Activated CD4-positive, alpha-beta memory T cell treated with anti-CD3 and anti-CD28 coated beads for 36 hours (primary cell): ENCODE measurements around the gene PPP3R1. TPM values are rescaled to one million over a fixed set of nuclear protein-coding genes. Genes with fewer than 3 reads are reported as not detected.

Experiments used
- CTCF ChIA-PET: fragments of 350-600 bp; sonication (Branson Sonifier 250); formaldehyde crosslinking; loops from one replicate; lab custom pipeline; 2021; ENCODE audit warnings: antibody characterized with exemption, inconsistent platforms; lab: Charles Lee
- POLR2A ChIA-PET: fragments of 350-600 bp; sonication (Branson Sonifier 250); formaldehyde crosslinking; loops from one replicate; lab custom pipeline; 2021; ENCODE audit warnings: antibody characterized with exemption; lab: Charles Lee
- DNase-seq: peaks from one replicate; pipeline ENCODE4 v3.0.0-alpha.2; 2020
- H3K27ac Mint-ChIP-seq: one replicate; pipeline ENCODE4 v1.8.0; 2021; ENCODE audit warnings: mixed read lengths
- H3K27me3 Mint-ChIP-seq: one replicate; pipeline ENCODE4 v1.8.0; 2021; ENCODE audit warnings: mixed read lengths
- H3K36me3 Mint-ChIP-seq: one replicate; pipeline ENCODE4 v1.8.0; 2021; ENCODE audit warnings: mixed read lengths
- H3K4me1 Mint-ChIP-seq: one replicate; pipeline ENCODE4 v1.8.0; 2021; ENCODE audit warnings: low read depth, mixed read lengths
- H3K4me3 Mint-ChIP-seq: one replicate; pipeline ENCODE4 v1.8.0; 2021; ENCODE audit warnings: mild to moderate bottlenecking, mixed read lengths
- H3K9me3 Mint-ChIP-seq: one replicate; pipeline ENCODE4 v1.8.0; 2021; ENCODE audit warnings: mixed read lengths
- intact Hi-C: fragments of 100-400 bp; cut with micrococcal nuclease; formaldehyde crosslinking; loops from one replicate; pipeline ENCODE4 v1.15.1; 2023
- total RNA-seq, 2 experiments: library from RNA; stranded (reverse); gene quantifications; one replicate each; pipeline ENCODE4 v1.2.3, GENCODE V29; 2021

PPP3R1 gene
- total RNA-seq, 2 experiments from 2014 or later: 76.2 to 76.6 TPM

DNA sequence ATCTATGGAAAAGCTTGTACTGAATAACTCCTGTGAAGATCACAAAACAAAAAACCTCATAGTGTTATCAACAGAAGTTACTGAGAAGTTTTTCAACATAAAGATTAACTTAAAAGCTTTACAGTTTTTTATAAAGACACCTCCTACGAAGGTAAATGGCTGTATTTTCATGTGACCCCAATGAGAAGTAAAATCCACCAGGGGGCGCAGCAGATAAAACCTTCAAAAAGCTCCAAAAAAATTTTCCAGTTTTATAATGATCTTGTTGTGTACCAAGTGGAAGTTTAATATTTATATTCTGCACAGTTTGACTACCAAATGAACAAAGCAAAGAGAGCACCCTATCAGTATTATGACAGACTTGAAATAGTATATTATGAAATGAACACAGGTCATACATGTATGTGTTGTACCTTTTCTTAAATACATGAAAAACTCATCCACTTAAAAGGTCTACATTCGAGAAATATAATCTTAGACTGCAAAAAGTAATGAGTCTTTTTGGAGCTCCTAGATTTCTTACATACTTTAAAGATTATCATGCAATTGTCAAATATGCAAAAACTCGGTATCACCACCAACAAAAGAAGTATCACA lies 56.1 kb downstream of the PPP3R1 start:
- peaks cover 53% of the 10 kb centered on the region for H3K4me1 Mint-ChIP-seq
- H3K4me3 Mint-ChIP-seq: no peak overlapping the region
- CTCF ChIA-PET: interaction anchor here (0.5 to 3.5 kb wide), 29 partner anchors 11 to 267 kb away, joined by 3 to 36 read pairs (median 4); partner anchors contain the start of genes PNO1 and PPP3R1
- H3K27me3 Mint-ChIP-seq: no peaks in the 10 kb centered on the region
- DNase-seq: peak; percentile 44
- peaks cover 2% of the 10 kb centered on the region for H3K36me3 Mint-ChIP-seq
- intact Hi-C loops: no loop called here
- no peak overlapping the region for H3K27ac Mint-ChIP-seq
- H3K9me3 Mint-ChIP-seq: no peaks in the 10 kb centered on the region
- POLR2A ChIA-PET: interaction anchor here (0.6 kb wide), 1 partner anchor 62 kb away, joined by 3 read pairs; no protein-coding TSS in a partner anchor

GRCh38 chr2:68195096-68195495 lies 57.2 kb downstream of the PPP3R1 start:
- intact Hi-C loops: no loop called here
- ChIA-PET POLR2A (no interaction called here), CTCF (interaction anchor here (1.2 to 3.5 kb wide), 8 partner anchors 9 to 87 kb away, joined by 4 to 36 read pairs (median 7); partner anchors contain the start of gene PPP3R1)
- H3K36me3 Mint-ChIP-seq: peaks cover 2% of the 10 kb centered on the region
- H3K9me3 Mint-ChIP-seq: no peaks in the 10 kb centered on the region
- no peaks in the 10 kb centered on the region for H3K27me3 Mint-ChIP-seq
- H3K4me1 Mint-ChIP-seq: peaks cover 54% of the 10 kb centered on the region
- no peak overlapping the region for H3K27ac Mint-ChIP-seq
- DNase-seq: no peak
- no peak overlapping the region for H3K4me3 Mint-ChIP-seq

GRCh38 chr2:68193787-68194372 lies 58.5 kb downstream of the PPP3R1 start:
- Mint-ChIP-seq H3K4me1 (peaks cover 60% of the 10 kb centered on the region), H3K27me3 (no peaks in the 10 kb centered on the region), H3K36me3 (peaks cover 2% of the 10 kb centered on the region), H3K27ac (no peak overlapping the region), H3K9me3 (no peaks in the 10 kb centered on the region), H3K4me3 (no peak overlapping the region)
- ChIA-PET CTCF (interaction anchor here (0.8 to 3.0 kb wide), 6 partner anchors 8 to 72 kb away, joined by 3 to 12 read pairs (median 5); no protein-coding TSS in a partner anchor), POLR2A (no interaction called here)
- no peak for DNase-seq
- intact Hi-C loops: no loop called here

DNA sequence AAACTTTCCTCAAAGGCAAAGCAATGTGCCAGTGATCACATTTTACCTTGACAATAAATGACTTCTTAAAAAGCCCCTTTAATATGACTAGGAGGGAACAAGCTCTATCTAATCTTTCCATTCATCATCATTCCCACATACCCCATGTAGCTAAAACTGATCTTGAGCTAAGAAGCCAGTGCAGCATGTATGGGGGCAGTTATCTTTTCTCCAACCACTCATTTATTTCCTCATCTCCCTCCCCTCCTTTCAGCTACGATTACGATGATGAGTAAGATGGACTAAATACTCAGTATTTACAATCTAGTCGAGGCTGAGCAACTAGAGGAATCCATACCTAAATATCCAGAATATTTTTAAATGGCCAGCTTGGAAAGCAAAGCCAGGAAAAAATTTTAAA lies 59.2 kb downstream of the PPP3R1 start:
- no peak overlapping the region for H3K4me3 Mint-ChIP-seq
- intact Hi-C loops: no loop called here
- CTCF ChIA-PET: interaction anchor here (0.8 to 3.0 kb wide), 5 partner anchors 9 to 90 kb away, joined by 3 to 12 read pairs (median 4); no protein-coding TSS in a partner anchor
- H3K4me1 Mint-ChIP-seq: peaks cover 65% of the 10 kb centered on the region
- H3K27ac Mint-ChIP-seq: no peak overlapping the region
- no peaks in the 10 kb centered on the region for H3K36me3 Mint-ChIP-seq
- no peaks in the 10 kb centered on the region for H3K27me3 Mint-ChIP-seq
- DNase-seq: no peak
- POLR2A ChIA-PET: no interaction called here
- no peaks in the 10 kb centered on the region for H3K9me3 Mint-ChIP-seq

DNA sequence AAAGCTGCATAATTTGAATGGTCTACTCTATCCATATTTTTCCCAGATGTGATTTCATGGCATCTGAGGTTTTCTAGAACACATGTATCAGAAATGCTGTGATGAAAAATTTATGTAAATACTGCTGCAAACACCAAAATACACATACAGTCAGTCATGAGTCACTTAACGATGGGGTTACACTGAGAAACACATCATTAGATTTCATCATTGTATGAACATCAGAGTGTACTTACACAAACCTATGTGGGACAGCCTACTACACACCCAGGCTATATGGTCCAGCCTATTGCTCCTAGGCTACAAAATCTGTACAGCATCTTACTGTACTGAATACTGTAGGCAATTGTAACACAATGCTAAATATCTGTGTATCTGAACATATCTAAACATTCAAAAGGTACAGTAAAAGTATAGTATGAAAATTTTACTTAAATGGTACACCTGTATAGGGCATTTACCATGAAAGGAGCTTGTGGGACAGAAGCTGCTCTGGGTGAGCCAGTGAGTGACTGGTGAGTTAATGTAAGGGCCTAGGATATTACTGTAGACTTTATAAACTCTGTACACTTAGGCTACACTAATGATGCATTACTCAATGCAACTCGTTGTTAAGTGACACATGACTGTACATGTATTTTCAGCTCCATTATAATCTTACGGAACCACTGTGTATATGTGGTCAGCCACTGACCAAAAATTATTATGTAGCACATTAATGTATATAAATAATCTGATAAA lies 61.2 kb downstream of the PPP3R1 start:
- H3K27me3 Mint-ChIP-seq: no peaks in the 10 kb centered on the region
- POLR2A ChIA-PET: interaction anchor here (0.6 kb wide), 1 partner anchor 115 kb away, joined by 3 read pairs; no protein-coding TSS in a partner anchor
- intact Hi-C loops: loop anchor here (1.0 to 2.0 kb wide), 2 partner anchors 12 to 34 kb away; partner anchors contain the start of gene PNO1
- H3K27ac Mint-ChIP-seq: peak overlapping the region; percentile 29
- peaks cover 2% of the 10 kb centered on the region for H3K36me3 Mint-ChIP-seq
- H3K9me3 Mint-ChIP-seq: no peaks in the 10 kb centered on the region
- H3K4me1 Mint-ChIP-seq: peaks cover 59% of the 10 kb centered on the region
- CTCF ChIA-PET: no interaction called here
- H3K4me3 Mint-ChIP-seq: no peak overlapping the region
- DNase-seq: no peak

- CTCF ChIA-PET: interaction anchor here (1.7 kb wide), 1 partner anchor 68 kb away, joined by 7 read pairs; no protein-coding TSS in a partner anchor
- Mint-ChIP-seq H3K27ac (peak overlapping the region; percentile 29), H3K27me3 (no peaks in the 10 kb centered on the region), H3K4me3 (no peak overlapping the region), H3K4me1 (peaks cover 52% of the 10 kb centered on the region), H3K36me3 (peaks cover 5% of the 10 kb centered on the region), H3K9me3 (no peaks in the 10 kb centered on the region)
- intact Hi-C loops: loop anchor here (2.0 kb wide), 1 partner anchor 33 kb away; the partner anchor contains the start of gene PNO1
- POLR2A ChIA-PET: no interaction called here
- DNase-seq: no peak
Measured at GRCh38 chr2:68189991-68190784, 62.1 kb downstream of the PPP3R1 start.

DNA sequence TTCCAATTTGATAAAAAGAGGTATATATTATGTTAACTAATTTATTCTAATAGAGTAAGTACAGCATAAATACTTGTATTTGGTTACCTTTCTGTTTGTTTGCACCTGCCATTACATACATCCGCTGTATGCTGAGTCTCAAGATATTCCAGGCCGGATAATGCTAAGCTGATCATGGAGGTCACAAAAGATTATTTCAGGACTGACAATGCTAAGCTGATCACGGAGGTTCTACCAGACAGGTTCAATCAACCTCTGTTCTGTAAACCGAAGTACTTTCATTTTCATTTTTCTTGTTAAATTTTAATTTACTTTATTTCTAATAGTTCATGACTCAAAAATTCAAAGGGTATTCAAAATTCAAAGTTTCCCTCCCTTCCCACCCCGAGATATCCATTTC lies 63.5 kb downstream of the PPP3R1 start:
- ChIA-PET POLR2A (no interaction called here), CTCF (interaction anchor here (0.6 to 1.7 kb wide), 4 partner anchors 13 to 94 kb away, joined by 3 to 7 read pairs (median 5); no protein-coding TSS in a partner anchor)
- H3K4me1 Mint-ChIP-seq: peaks cover 45% of the 10 kb centered on the region
- no peaks in the 10 kb centered on the region for H3K27me3 Mint-ChIP-seq
- H3K27ac Mint-ChIP-seq: no peak overlapping the region
- intact Hi-C loops: no loop called here
- no peak overlapping the region for H3K4me3 Mint-ChIP-seq
- H3K36me3 Mint-ChIP-seq: peaks cover 10% of the 10 kb centered on the region
- no peak for DNase-seq
- no peaks in the 10 kb centered on the region for H3K9me3 Mint-ChIP-seq

DNA sequence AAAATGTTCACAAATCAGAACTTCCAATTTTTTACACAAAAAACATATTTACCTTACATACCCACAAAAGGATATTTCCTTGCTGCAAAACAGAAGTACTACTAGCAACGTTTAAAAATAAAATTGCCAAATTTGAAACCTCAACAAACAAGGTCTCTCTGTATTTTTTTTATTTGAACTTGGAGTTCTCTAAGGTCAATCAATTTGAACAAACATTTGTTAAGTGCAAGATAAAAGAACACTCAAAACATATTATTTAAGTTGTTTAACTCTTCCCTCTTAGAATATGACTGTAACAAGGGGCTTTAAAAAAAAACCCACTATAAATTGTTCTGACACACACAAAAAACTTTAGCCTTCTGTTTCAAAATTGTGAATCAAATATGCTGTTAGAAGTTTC lies 65.0 kb downstream of the PPP3R1 start:
- Mint-ChIP-seq H3K27me3 (no peaks in the 10 kb centered on the region), H3K4me1 (peaks cover 33% of the 10 kb centered on the region), H3K4me3 (no peak overlapping the region), H3K36me3 (peaks cover 18% of the 10 kb centered on the region), H3K27ac (no peak overlapping the region), H3K9me3 (no peaks in the 10 kb centered on the region)
- POLR2A ChIA-PET: no interaction called here
- DNase-seq: no peak
- CTCF ChIA-PET: interaction anchor here (1.8 kb wide), 1 partner anchor 30 kb away, joined by 18 read pairs; the partner anchor contains the start of gene PNO1
- intact Hi-C loops: no loop called here

DNA sequence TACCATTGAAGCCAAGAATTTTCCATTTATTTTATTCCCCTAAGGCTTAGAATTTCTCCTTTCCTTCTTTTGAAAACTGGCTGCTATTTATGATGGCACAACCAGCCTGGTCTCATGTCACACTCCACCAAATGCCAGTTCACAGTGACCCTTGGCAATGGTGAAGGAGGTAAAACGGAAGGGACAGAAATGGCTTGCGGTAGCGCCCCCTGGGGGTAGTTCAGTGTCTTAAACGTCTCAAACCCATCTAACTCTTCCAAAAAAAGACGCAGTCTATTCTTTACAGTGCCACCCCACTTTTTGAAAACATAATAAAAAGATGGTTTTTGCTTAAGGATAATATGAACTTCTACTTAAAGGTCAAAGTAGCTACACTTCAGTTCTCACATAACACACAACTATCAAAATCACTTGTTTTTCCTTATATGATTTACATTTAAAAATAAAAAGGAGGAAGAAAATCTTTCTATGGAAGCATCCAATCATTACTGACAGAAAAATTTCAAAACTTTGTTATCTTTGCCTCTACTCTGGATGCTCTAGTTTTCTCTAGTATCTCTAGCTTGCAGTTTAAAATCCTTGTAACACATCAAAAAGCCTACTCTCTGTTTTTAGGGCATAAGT lies 66.7 kb downstream of the PPP3R1 start:
- ChIA-PET POLR2A (no interaction called here), CTCF (interaction anchor here (0.7 to 3.5 kb wide), 19 partner anchors 8 to 107 kb away, joined by 3 to 18 read pairs (median 5); partner anchors contain the start of genes PNO1 and PPP3R1)
- H3K4me3 Mint-ChIP-seq: no peak overlapping the region
- peaks cover 21% of the 10 kb centered on the region for H3K4me1 Mint-ChIP-seq
- intact Hi-C loops: loop anchor here (2.0 kb wide), 1 partner anchor 63 kb away; no protein-coding TSS in a partner anchor
- H3K9me3 Mint-ChIP-seq: no peaks in the 10 kb centered on the region
- no peak overlapping the region for H3K27ac Mint-ChIP-seq
- H3K27me3 Mint-ChIP-seq: no peaks in the 10 kb centered on the region
- DNase-seq: peak; percentile 71
- H3K36me3 Mint-ChIP-seq: peaks cover 26% of the 10 kb centered on the region

- POLR2A ChIA-PET: interaction anchor here (1.0 kb wide), 1 partner anchor 15 kb away, joined by 3 read pairs; no protein-coding TSS in a partner anchor
- H3K36me3 Mint-ChIP-seq: peaks cover 35% of the 10 kb centered on the region
- H3K4me1 Mint-ChIP-seq: peaks cover 10% of the 10 kb centered on the region
- no peak for DNase-seq
- H3K27me3 Mint-ChIP-seq: no peaks in the 10 kb centered on the region
- H3K4me3 Mint-ChIP-seq: no peak overlapping the region
- CTCF ChIA-PET: interaction anchor here (1.4 to 2.8 kb wide), 2 partner anchors 21 to 100 kb away, joined by 3 to 6 read pairs; no protein-coding TSS in a partner anchor
- no peaks in the 10 kb centered on the region for H3K9me3 Mint-ChIP-seq
- peak overlapping the region; percentile 15 for H3K27ac Mint-ChIP-seq
- intact Hi-C loops: no loop called here
Measured at GRCh38 chr2:68182902-68183301, 69.4 kb downstream of the PPP3R1 start.
